Esophagus (tissue), 2 donors: ENCODE measurements around the gene TMA16. TPM values are rescaled to one million over a fixed set of nuclear protein-coding genes. Genes with fewer than 3 reads are reported as not detected.
A peak's percentile ranks its signal among the peaks of the same experiment; 100 is the strongest.

ENCODE experiments used
- H3K27ac ChIP-seq, 2 donors: one replicate each; pipeline ENCODE4 v1.5.1; 2013; ENCODE audit warnings: low read depth in 2 of 2, mild to moderate bottlenecking in 2 of 2, inconsistent platforms in 1 of 2, low read length in 1 of 2, moderate library complexity in 1 of 2
- H3K27me3 ChIP-seq, 2 donors: one replicate each; pipeline ENCODE4 v1.6.1; 2013; ENCODE audit warnings: low read length in 2 of 2, control low read depth in 1 of 2, mild to moderate bottlenecking in 1 of 2; ENCODE audit not compliant: insufficient read depth in 2 of 2, control insufficient read depth in 1 of 2
- H3K36me3 ChIP-seq, 2 donors: one replicate each; pipeline ENCODE4 v1.6.1; 2013; ENCODE audit warnings: low read length in 1 of 2; ENCODE audit not compliant: control insufficient read depth in 2 of 2, insufficient read depth in 2 of 2
- H3K4me1 ChIP-seq, 2 donors: one replicate each; pipeline ENCODE4 v1.6.1; 2013; ENCODE audit warnings: low read length in 1 of 2; ENCODE audit not compliant: control insufficient read depth in 2 of 2, insufficient read depth in 2 of 2
- H3K4me3 ChIP-seq, 2 donors: one replicate each; pipeline ENCODE4 v1.5.1; 2013; ENCODE audit warnings: low read length in 2 of 2, mild to moderate bottlenecking in 2 of 2, low read depth in 1 of 2, moderate library complexity in 1 of 2
- H3K9me3 ChIP-seq, 2 donors: one replicate each; pipeline ENCODE4 v1.6.1; 2013; ENCODE audit warnings: mild to moderate bottlenecking in 2 of 2, low read depth in 1 of 2, low read length in 1 of 2, moderate library complexity in 1 of 2; ENCODE audit not compliant: control insufficient read depth in 2 of 2, insufficient read depth in 1 of 2
- WGBS, 2 donors: extraction: QIAGEN DNeasy Blood & Tissue Kit; methylation state at CpG; one replicate each; pipeline ENCODE4 v1.1.7; 2013; 5-methylcytosine and 5-hydroxymethylcytosine counted together
- polyA plus RNA-seq, 2 donors: library from polyadenylated mRNA; stranded (reverse); fragments of 200-250 nt; gene quantifications; one replicate each; pipeline ENCODE4 v1.2.3, GENCODE V29; 2013
- donor health status: healthy with polysubstance abuse.
- donor health status: Bipolar disorder and iron deficiency.

TMA16 gene
- polyA plus RNA-seq, 2 donors = 7.4 to 12.6 TPM

- Histone ChIP-seq H3K9me3 (peaks cover 0 to 2% of the 10 kb centered on the region in 2 donors), H3K4me1 (no peaks in the 10 kb centered on the region), H3K36me3 (no peaks in the 10 kb centered on the region), H3K27ac (no peak overlapping the region), H3K27me3 (no peaks in the 10 kb centered on the region), H3K4me3 (no peak overlapping the region)
- 80 to 87% methylated on average over 3 of the region's 3 CpGs for WGBS, 2 donors
These were observed 20.5 kb upstream of the TMA16 start for GRCh38 chr4:163474027-163474426.

- Histone ChIP-seq H3K4me1 (no peaks in the 10 kb centered on the region), H3K27ac (no peak overlapping the region), H3K27me3 (no peaks in the 10 kb centered on the region), H3K9me3 (peaks cover 0 to 2% of the 10 kb centered on the region in 2 donors), H3K4me3 (no peak overlapping the region), H3K36me3 (no peaks in the 10 kb centered on the region)
- 45 to 59% methylated on average over 5 of the region's 5 CpGs for WGBS, 2 donors
These were observed 17.6 kb upstream of the TMA16 start for GRCh38 chr4:163476761-163477438.

GRCh38 chr4:163482190-163482589 lies 12.3 kb upstream of the TMA16 start:
- WGBS, 2 donors = 34 to 44% methylated on average over 1 of the region's 1 CpG
- H3K27me3 ChIP-seq = no peaks in the 10 kb centered on the region
- no peak overlapping the region for H3K27ac ChIP-seq
- no peaks in the 10 kb centered on the region for H3K36me3 ChIP-seq
- no peaks in the 10 kb centered on the region for H3K4me1 ChIP-seq
- H3K4me3 ChIP-seq = no peak overlapping the region
- no peaks in the 10 kb centered on the region for H3K9me3 ChIP-seq

GRCh38 chr4:163484906-163485305 lies 9.6 kb upstream of the TMA16 start:
- H3K27ac ChIP-seq = no peak overlapping the region
- no peaks in the 10 kb centered on the region for H3K36me3 ChIP-seq
- no peaks in the 10 kb centered on the region for H3K9me3 ChIP-seq
- no peaks in the 10 kb centered on the region for H3K27me3 ChIP-seq
- WGBS, 2 donors = 21 to 25% methylated on average over 4 of the region's 4 CpGs
- no peak overlapping the region for H3K4me3 ChIP-seq
- no peaks in the 10 kb centered on the region for H3K4me1 ChIP-seq

GRCh38 chr4:163485589-163485988 lies 8.9 kb upstream of the TMA16 start:
- Histone ChIP-seq H3K27me3 (no peaks in the 10 kb centered on the region), H3K4me3 (no peak overlapping the region), H3K27ac (no peak overlapping the region), H3K9me3 (no peaks in the 10 kb centered on the region), H3K4me1 (no peaks in the 10 kb centered on the region), H3K36me3 (no peaks in the 10 kb centered on the region)
- 63 to 72% methylated on average over 2 of the region's 2 CpGs for WGBS, 2 donors

GRCh38 chr4:163486321-163486720 lies 8.2 kb upstream of the TMA16 start:
- 48 to 76% methylated on average over 1 of the region's 1 CpG for WGBS, 2 donors
- no peaks in the 10 kb centered on the region for H3K36me3 ChIP-seq
- no peaks in the 10 kb centered on the region for H3K4me1 ChIP-seq
- H3K9me3 ChIP-seq = no peaks in the 10 kb centered on the region
- no peaks in the 10 kb centered on the region for H3K27me3 ChIP-seq
- H3K27ac ChIP-seq = no peak overlapping the region
- H3K4me3 ChIP-seq = no peak overlapping the region

- H3K27me3 ChIP-seq = no peaks in the 10 kb centered on the region
- no peak overlapping the region for H3K4me3 ChIP-seq
- 69 to 77% methylated on average over 1 of the region's 1 CpG for WGBS, 2 donors
- no peaks in the 10 kb centered on the region for H3K4me1 ChIP-seq
- H3K36me3 ChIP-seq = no peaks in the 10 kb centered on the region
- H3K9me3 ChIP-seq = no peaks in the 10 kb centered on the region
- H3K27ac ChIP-seq = no peak overlapping the region
These were observed 4.6 kb upstream of the TMA16 start for GRCh38 chr4:163489929-163490328.

GRCh38 chr4:163492951-163493504 lies 1.5 kb upstream of the TMA16 start:
- no peaks in the 10 kb centered on the region for H3K9me3 ChIP-seq
- H3K36me3 ChIP-seq = no peaks in the 10 kb centered on the region
- 88 to 94% methylated on average over 6 of the region's 6 CpGs for WGBS, 2 donors
- no peak overlapping the region for H3K4me3 ChIP-seq
- no peaks in the 10 kb centered on the region for H3K4me1 ChIP-seq
- H3K27ac ChIP-seq = no peak overlapping the region
- no peaks in the 10 kb centered on the region for H3K27me3 ChIP-seq

GRCh38 chr4:163493643-163494359 lies 689 bp upstream of the TMA16 start:
- peak overlapping the region; percentile 62 to 98 for H3K4me3 ChIP-seq
- no peaks in the 10 kb centered on the region for H3K9me3 ChIP-seq
- H3K36me3 ChIP-seq = no peaks in the 10 kb centered on the region
- no peaks in the 10 kb centered on the region for H3K27me3 ChIP-seq
- H3K27ac ChIP-seq = peak overlapping the region; percentile 90 to 96
- 34 to 45% methylated on average over 24 to 28 of the region's 28 CpGs for WGBS, 2 donors
- H3K4me1 ChIP-seq = no peaks in the 10 kb centered on the region
